ENCODE data around the gene MAST4. TPM values are rescaled to one million over a fixed set of nuclear protein-coding genes. Genes with fewer than 3 reads are reported as not detected.

MAST4 gene
- total RNA-seq, 2 experiments from 2014 or later: 1.3 to 21.9 TPM

- CTCF ChIA-PET (ENCODE audit: unreplicated experiment): no interaction called here
- H4K20me1 ChIP-seq (ENCODE audit: insufficient read depth, low read length): no peaks in the 10 kb centered on the region
- H3K79me2 ChIP-seq (ENCODE audit: insufficient read depth, low read depth, low read length): no peaks in the 10 kb centered on the region
- no peak overlapping the region for H3K27ac ChIP-seq (ENCODE audit: low read depth, low read length, poor library complexity, severe bottlenecking)
- no peak for DNase-seq (ENCODE audit: low spot score)
- peaks cover 25% of the 10 kb centered on the region for H3K9me3 ChIP-seq (ENCODE audit: low read length)
- TF ChIP-seq EZH2phosphoT487 (IDR thresholded peaks at IDR 0.05; ENCODE audit: borderline replicate concordance, low read depth, low read length): no peak
- TF ChIP-seq CTCF (conservative IDR thresholded peaks at IDR 0.05; ENCODE audit: low read length): no peak
- H2AFZ ChIP-seq (ENCODE audit: low read length): no peak overlapping the region
- H3K36me3 ChIP-seq (ENCODE audit: insufficient read depth, low read length): peaks cover 82% of the 10 kb centered on the region
- no peaks in the 10 kb centered on the region for H3K9me2 ChIP-seq (ENCODE audit: insufficient read depth, low read length)
- no TSS peak for BruUV-seq (replicated peaks)
- POLR2A ChIA-PET: interaction anchor here (1.1 to 1.7 kb wide), 4 partner anchors 10 to 18 kb away, joined by 3 to 8 read pairs (median 4); no protein-coding TSS in a partner anchor
- H3K4me1 ChIP-seq (ENCODE audit: insufficient read depth, low read length, poor library complexity, severe bottlenecking): no peaks in the 10 kb centered on the region
- intact Hi-C loops (cut with micrococcal nuclease; ENCODE audit: unreplicated experiment): no loop called here
- H3K4me2 ChIP-seq (ENCODE audit: low read length): no peak overlapping the region
- no peak overlapping the region for H3K4me3 ChIP-seq (ENCODE audit: low read depth, low read length, poor library complexity, severe bottlenecking)
Observed at GRCh38 chr5:67178966-67179365, 582.8 kb downstream of the MAST4 start.

- DNase-seq (ENCODE audit: low spot score): no peak
- TF ChIP-seq EZH2phosphoT487 (IDR thresholded peaks at IDR 0.05; ENCODE audit: borderline replicate concordance, low read depth, low read length): no peak
- no peak for TF ChIP-seq CTCF (conservative IDR thresholded peaks at IDR 0.05; ENCODE audit: low read length)
- no peak overlapping the region for H2AFZ ChIP-seq (ENCODE audit: low read length)
- peaks cover 25% of the 10 kb centered on the region for H3K9me3 ChIP-seq (ENCODE audit: low read length)
- H3K4me2 ChIP-seq (ENCODE audit: low read length): no peak overlapping the region
- BruUV-seq (replicated peaks): no TSS peak
- no peak overlapping the region for H3K4me3 ChIP-seq (ENCODE audit: low read depth, low read length, poor library complexity, severe bottlenecking)
- H3K9me2 ChIP-seq (ENCODE audit: insufficient read depth, low read length): no peaks in the 10 kb centered on the region
- no peak overlapping the region for H3K27ac ChIP-seq (ENCODE audit: low read depth, low read length, poor library complexity, severe bottlenecking)
- no peaks in the 10 kb centered on the region for H4K20me1 ChIP-seq (ENCODE audit: insufficient read depth, low read length)
- H3K36me3 ChIP-seq (ENCODE audit: insufficient read depth, low read length): peaks cover 87% of the 10 kb centered on the region
- intact Hi-C loops (cut with micrococcal nuclease; ENCODE audit: unreplicated experiment): no loop called here
- H3K4me1 ChIP-seq (ENCODE audit: insufficient read depth, low read length, poor library complexity, severe bottlenecking): no peaks in the 10 kb centered on the region
- CTCF ChIA-PET (ENCODE audit: unreplicated experiment): no interaction called here
- H3K79me2 ChIP-seq (ENCODE audit: insufficient read depth, low read depth, low read length): no peaks in the 10 kb centered on the region
- POLR2A ChIA-PET: interaction anchor here (0.5 to 2.1 kb wide), 6 partner anchors 9 to 450 kb away, joined by 3 to 8 read pairs (median 4); no protein-coding TSS in a partner anchor
Observed at GRCh38 chr5:67179697-67180361, 583.6 kb downstream of the MAST4 start.

- ChIA-PET CTCF (ENCODE audit: unreplicated experiment) (no interaction called here), POLR2A (interaction anchor here (2.1 kb wide), 1 partner anchor 14 kb away, joined by 7 read pairs; no protein-coding TSS in a partner anchor)
- DNase-seq (ENCODE audit: low spot score): no peak
- H3K4me1 ChIP-seq (ENCODE audit: insufficient read depth, low read length, poor library complexity, severe bottlenecking): peaks cover 6% of the 10 kb centered on the region
- no peak overlapping the region for H3K4me2 ChIP-seq (ENCODE audit: low read length)
- H3K79me2 ChIP-seq (ENCODE audit: insufficient read depth, low read depth, low read length): peaks cover 14% of the 10 kb centered on the region; the same call in 1 of the 2 replicates
- H4K20me1 ChIP-seq (ENCODE audit: insufficient read depth, low read length): no peaks in the 10 kb centered on the region
- intact Hi-C loops (cut with micrococcal nuclease; ENCODE audit: unreplicated experiment): no loop called here
- H3K36me3 ChIP-seq (ENCODE audit: insufficient read depth, low read length): peaks cover 90% of the 10 kb centered on the region
- H2AFZ ChIP-seq (ENCODE audit: low read length): no peak overlapping the region
- TF ChIP-seq EZH2phosphoT487 (IDR thresholded peaks at IDR 0.05; ENCODE audit: borderline replicate concordance, low read depth, low read length): no peak
- TF ChIP-seq CTCF (conservative IDR thresholded peaks at IDR 0.05; ENCODE audit: low read length): no peak
- no TSS peak for BruUV-seq (replicated peaks)
- H3K27ac ChIP-seq (ENCODE audit: low read depth, low read length, poor library complexity, severe bottlenecking): no peak overlapping the region
- peaks cover 18% of the 10 kb centered on the region for H3K9me3 ChIP-seq (ENCODE audit: low read length)
- H3K4me3 ChIP-seq (ENCODE audit: low read depth, low read length, poor library complexity, severe bottlenecking): no peak overlapping the region
- H3K9me2 ChIP-seq (ENCODE audit: insufficient read depth, low read length): no peaks in the 10 kb centered on the region
Observed at GRCh38 chr5:67181648-67182221, 585.5 kb downstream of the MAST4 start.
